ENCODE results near the gene ANKRD61.

ANKRD61 gene

DNA sequence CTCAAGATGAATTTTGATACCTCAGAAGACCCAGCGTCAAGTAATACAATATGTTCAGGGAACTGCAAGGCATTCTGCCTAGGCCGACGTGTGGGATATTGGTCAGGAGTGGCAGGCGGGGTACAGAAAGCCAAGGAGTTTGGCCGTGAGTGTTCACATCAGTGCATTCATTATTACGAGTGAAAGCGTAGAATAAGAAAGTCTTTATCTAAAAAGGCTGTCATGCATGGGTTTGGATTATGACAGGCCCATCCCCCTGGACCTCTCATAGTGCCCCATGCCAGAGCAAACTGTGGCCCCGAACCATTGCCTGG, 14.6 kb upstream of the ANKRD61 start:
- no peaks in the 10 kb centered on the region for H3K27me3 ChIP-seq (ENCODE audit: insufficient read depth, low read length, poor library complexity)
- H3K36me3 ChIP-seq (ENCODE audit: control insufficient read depth, insufficient read depth, low read length) = peaks cover 12% of the 10 kb centered on the region
- no peak overlapping the region for H3K56ac ChIP-seq (ENCODE audit: low read length)
- no peak overlapping the region for H3K27ac ChIP-seq (ENCODE audit: low read depth, low read length)
- no peak overlapping the region for H2BK15ac ChIP-seq (replicated peaks; ENCODE audit: low read depth)
- no peak overlapping the region for H3K4me2 ChIP-seq (ENCODE audit: low read length)
- H3K4me1 ChIP-seq (ENCODE audit: control insufficient read depth, low read depth, low read length) = no peaks in the 10 kb centered on the region
- H3K18ac ChIP-seq (ENCODE audit: low read length) = no peak overlapping the region
- WGBS (ENCODE audit: extremely low coverage, insufficient coverage, low lambda C conversion rate) = no CpG with 5 or more reads among the region's 8 CpGs
- H3K9ac ChIP-seq (ENCODE audit: low read length) = no peak overlapping the region
- no peak overlapping the region for H4K8ac ChIP-seq (ENCODE audit: low read depth, low read length)
- H2BK5ac ChIP-seq (ENCODE audit: low read length) = no peak overlapping the region
- H2BK120ac ChIP-seq (ENCODE audit: low read depth, low read length) = no peak overlapping the region
- no peak overlapping the region for H3K4ac ChIP-seq (ENCODE audit: low read depth, low read length)
- H3K4me3 ChIP-seq (ENCODE audit: low read length) = no peak overlapping the region
- no peak for DNase-seq
- H2AK5ac ChIP-seq (ENCODE audit: low read length) = no peak overlapping the region
- H4K5ac ChIP-seq (ENCODE audit: low read length) = no peak overlapping the region
- H3K23ac ChIP-seq (ENCODE audit: low read length) = no peak overlapping the region
- peaks cover 6% of the 10 kb centered on the region for H3K79me1 ChIP-seq (ENCODE audit: low read length)
- peaks cover 15% of the 10 kb centered on the region for H3K79me2 ChIP-seq (ENCODE audit: control insufficient read depth, insufficient read depth, low read length)

DNA sequence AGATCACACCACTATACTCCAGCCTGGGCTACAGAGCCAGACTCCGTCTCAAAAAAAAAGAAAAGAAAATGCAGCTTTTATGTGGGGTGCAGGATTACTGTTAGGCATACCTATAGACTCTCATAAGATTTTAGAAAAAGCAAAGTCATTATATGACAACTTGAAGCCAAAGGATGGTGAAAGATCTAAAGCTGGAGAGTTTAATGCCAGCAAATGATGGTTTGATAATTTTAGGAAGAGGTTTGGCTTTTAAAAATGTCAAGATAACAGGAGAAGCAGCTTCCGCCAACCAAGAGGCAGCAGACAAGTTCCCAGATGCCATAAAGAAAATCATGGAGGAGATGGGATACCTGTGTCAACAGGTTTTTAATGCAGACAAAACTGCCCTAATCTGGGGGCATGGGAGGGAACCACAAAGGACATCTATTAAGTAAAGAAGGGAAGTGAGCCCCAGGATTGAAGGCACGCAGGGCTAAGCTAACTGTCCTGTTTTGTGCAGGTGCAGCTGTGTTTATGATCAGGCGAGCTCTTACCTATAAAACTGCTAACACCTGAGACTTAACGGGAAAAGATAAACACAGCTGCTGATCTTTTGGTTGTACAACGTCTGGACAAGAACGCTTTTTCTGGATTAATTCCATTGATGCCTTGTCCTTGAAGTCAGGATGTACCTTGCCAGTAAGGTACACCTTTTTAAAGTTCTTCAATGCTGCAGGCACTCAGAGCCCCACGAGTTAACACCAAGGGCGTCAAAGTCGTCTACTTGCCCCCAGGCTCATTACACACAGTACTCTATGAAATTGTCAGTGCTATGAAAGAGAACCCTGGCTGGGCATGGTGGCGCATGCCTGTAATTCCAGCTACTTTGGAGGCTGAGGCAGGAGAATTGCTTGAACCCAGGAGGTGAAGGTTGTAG, 10.5 kb upstream of the ANKRD61 start:
- Histone ChIP-seq H3K4me1 (ENCODE audit: control insufficient read depth, low read depth, low read length) (no peaks in the 10 kb centered on the region), H2BK120ac (ENCODE audit: low read depth, low read length) (no peak overlapping the region), H2BK5ac (ENCODE audit: low read length) (no peak overlapping the region), H3K56ac (ENCODE audit: low read length) (no peak overlapping the region), H3K79me1 (ENCODE audit: low read length) (peaks cover 3% of the 10 kb centered on the region), H3K27ac (ENCODE audit: low read depth, low read length) (no peak overlapping the region), H3K79me2 (ENCODE audit: control insufficient read depth, insufficient read depth, low read length) (no peaks in the 10 kb centered on the region), H3K23ac (ENCODE audit: low read length) (no peak overlapping the region), H4K8ac (ENCODE audit: low read depth, low read length) (no peak overlapping the region), H3K4me3 (ENCODE audit: low read length) (no peak overlapping the region), H3K4ac (ENCODE audit: low read depth, low read length) (no peak overlapping the region), H3K9ac (ENCODE audit: low read length) (no peak overlapping the region), H3K18ac (ENCODE audit: low read length) (no peak overlapping the region), H2BK15ac (replicated peaks; ENCODE audit: low read depth) (no peak overlapping the region), H4K5ac (ENCODE audit: low read length) (no peak overlapping the region), H3K4me2 (ENCODE audit: low read length) (no peak overlapping the region), H3K36me3 (ENCODE audit: control insufficient read depth, insufficient read depth, low read length) (peaks cover 16% of the 10 kb centered on the region), H3K27me3 (ENCODE audit: insufficient read depth, low read length, poor library complexity) (no peaks in the 10 kb centered on the region), H2AK5ac (ENCODE audit: low read length) (no peak overlapping the region)
- no peak for DNase-seq
- WGBS (ENCODE audit: extremely low coverage, insufficient coverage, low lambda C conversion rate) = no CpG with 5 or more reads among the region's 11 CpGs

GRCh38 chr7:6022707-6023106, 8.5 kb upstream of the ANKRD61 start:
- Histone ChIP-seq H3K4ac (ENCODE audit: low read depth, low read length) (no peak overlapping the region), H2BK15ac (replicated peaks; ENCODE audit: low read depth) (no peak overlapping the region), H3K4me1 (ENCODE audit: control insufficient read depth, low read depth, low read length) (no peaks in the 10 kb centered on the region), H3K36me3 (ENCODE audit: control insufficient read depth, insufficient read depth, low read length) (peaks cover 15% of the 10 kb centered on the region), H2BK5ac (ENCODE audit: low read length) (no peak overlapping the region), H4K8ac (ENCODE audit: low read depth, low read length) (no peak overlapping the region), H3K9ac (ENCODE audit: low read length) (no peak overlapping the region), H4K5ac (ENCODE audit: low read length) (no peak overlapping the region), H3K79me2 (ENCODE audit: control insufficient read depth, insufficient read depth, low read length) (no peaks in the 10 kb centered on the region), H3K18ac (ENCODE audit: low read length) (no peak overlapping the region), H3K4me2 (ENCODE audit: low read length) (no peak overlapping the region), H2BK120ac (ENCODE audit: low read depth, low read length) (no peak overlapping the region), H3K4me3 (ENCODE audit: low read length) (no peak overlapping the region), H3K27ac (ENCODE audit: low read depth, low read length) (no peak overlapping the region), H3K79me1 (ENCODE audit: low read length) (peaks cover 3% of the 10 kb centered on the region), H2AK5ac (ENCODE audit: low read length) (no peak overlapping the region), H3K27me3 (ENCODE audit: insufficient read depth, low read length, poor library complexity) (no peaks in the 10 kb centered on the region), H3K23ac (ENCODE audit: low read length) (no peak overlapping the region), H3K56ac (ENCODE audit: low read length) (no peak overlapping the region)
- no CpG with 5 or more reads among the region's 3 CpGs for WGBS (ENCODE audit: extremely low coverage, insufficient coverage, low lambda C conversion rate)
- DNase-seq = no peak

DNA sequence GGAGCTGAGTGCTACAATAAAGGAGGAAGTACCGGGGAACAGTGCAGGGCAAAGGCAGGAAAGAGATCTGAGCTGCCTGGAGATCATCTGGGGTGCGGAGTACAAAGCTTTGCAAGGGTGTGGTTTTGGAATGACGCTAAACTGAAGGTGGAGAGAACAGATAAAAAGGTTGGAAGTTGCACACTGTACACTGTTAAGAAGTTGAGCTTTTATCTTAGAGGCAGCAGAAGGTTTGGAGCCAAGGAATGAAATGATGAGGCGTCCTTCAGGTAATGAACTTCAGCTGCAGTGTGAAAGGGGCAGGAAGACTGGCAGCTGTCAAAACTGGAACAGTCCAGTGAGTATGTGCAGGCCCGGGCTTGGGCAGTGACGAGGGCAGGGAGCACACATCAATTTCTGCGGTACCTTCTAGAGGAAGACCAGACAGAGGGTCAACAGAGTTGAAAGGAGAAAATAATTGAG, 7.2 kb upstream of the ANKRD61 start:
- DNase-seq = no peak
- H3K27ac ChIP-seq (ENCODE audit: low read depth, low read length) = no peak overlapping the region
- WGBS (ENCODE audit: extremely low coverage, insufficient coverage, low lambda C conversion rate) = no CpG with 5 or more reads among the region's 7 CpGs
- no peaks in the 10 kb centered on the region for H3K27me3 ChIP-seq (ENCODE audit: insufficient read depth, low read length, poor library complexity)
- H2BK5ac ChIP-seq (ENCODE audit: low read length) = no peak overlapping the region
- no peaks in the 10 kb centered on the region for H3K4me1 ChIP-seq (ENCODE audit: control insufficient read depth, low read depth, low read length)
- no peak overlapping the region for H2AK5ac ChIP-seq (ENCODE audit: low read length)
- no peak overlapping the region for H4K8ac ChIP-seq (ENCODE audit: low read depth, low read length)
- H3K79me2 ChIP-seq (ENCODE audit: control insufficient read depth, insufficient read depth, low read length) = no peaks in the 10 kb centered on the region
- peaks cover 16% of the 10 kb centered on the region for H3K36me3 ChIP-seq (ENCODE audit: control insufficient read depth, insufficient read depth, low read length)
- no peak overlapping the region for H2BK120ac ChIP-seq (ENCODE audit: low read depth, low read length)
- H3K4me2 ChIP-seq (ENCODE audit: low read length) = no peak overlapping the region
- H2BK15ac ChIP-seq (replicated peaks; ENCODE audit: low read depth) = no peak overlapping the region
- no peak overlapping the region for H3K56ac ChIP-seq (ENCODE audit: low read length)
- no peak overlapping the region for H3K4me3 ChIP-seq (ENCODE audit: low read length)
- peaks cover 3% of the 10 kb centered on the region for H3K79me1 ChIP-seq (ENCODE audit: low read length)
- no peak overlapping the region for H4K5ac ChIP-seq (ENCODE audit: low read length)
- H3K23ac ChIP-seq (ENCODE audit: low read length) = no peak overlapping the region
- H3K18ac ChIP-seq (ENCODE audit: low read length) = no peak overlapping the region
- no peak overlapping the region for H3K4ac ChIP-seq (ENCODE audit: low read depth, low read length)
- no peak overlapping the region for H3K9ac ChIP-seq (ENCODE audit: low read length)

DNA sequence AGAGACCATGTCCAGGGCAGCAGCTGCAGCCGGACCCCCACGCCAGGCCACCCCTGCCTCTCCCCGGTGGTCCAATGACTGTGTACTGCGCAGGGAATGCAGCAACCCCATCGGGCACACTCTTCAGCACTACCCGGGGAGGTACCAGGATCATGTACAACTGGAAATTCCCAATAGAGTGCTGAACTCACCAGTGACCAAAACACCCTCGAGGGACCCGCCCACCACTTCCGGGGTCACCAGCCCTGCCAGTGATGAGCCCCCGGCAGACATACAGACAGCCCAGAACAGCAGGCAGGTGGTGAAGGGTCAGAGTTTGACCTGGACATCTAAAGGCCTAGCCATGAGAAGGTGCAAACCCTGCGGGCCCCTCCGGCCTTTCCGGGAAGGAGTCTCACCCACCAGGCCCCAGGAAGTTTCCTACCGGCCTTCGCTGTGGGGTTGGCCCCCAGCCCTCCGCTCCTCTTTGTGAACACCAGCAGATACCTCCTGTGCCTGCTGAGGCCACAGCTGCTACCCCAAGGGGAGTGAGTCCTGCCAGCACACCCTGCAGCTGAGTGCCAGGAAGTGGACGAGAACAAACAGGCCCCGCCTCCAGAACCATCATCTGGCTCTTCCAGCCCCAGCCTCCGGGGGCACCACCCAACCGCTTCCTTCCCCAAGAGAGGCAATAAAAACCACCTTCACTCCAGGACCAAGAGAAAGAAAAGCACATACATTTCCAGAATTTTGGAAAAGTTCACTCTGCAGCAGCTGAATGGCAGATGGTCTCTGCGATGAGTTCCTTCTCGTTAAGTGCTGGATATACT, 5.0 kb upstream of the ANKRD61 start:
- no peak overlapping the region for H3K4me3 ChIP-seq (ENCODE audit: low read length)
- WGBS (ENCODE audit: extremely low coverage, insufficient coverage, low lambda C conversion rate) = no CpG with 5 or more reads among the region's 22 CpGs
- no peak overlapping the region for H3K9ac ChIP-seq (ENCODE audit: low read length)
- no peak overlapping the region for H3K23ac ChIP-seq (ENCODE audit: low read length)
- H2BK120ac ChIP-seq (ENCODE audit: low read depth, low read length) = no peak overlapping the region
- H3K27me3 ChIP-seq (ENCODE audit: insufficient read depth, low read length, poor library complexity) = no peaks in the 10 kb centered on the region
- H2AK5ac ChIP-seq (ENCODE audit: low read length) = no peak overlapping the region
- H3K4me2 ChIP-seq (ENCODE audit: low read length) = no peak overlapping the region
- no peaks in the 10 kb centered on the region for H3K79me2 ChIP-seq (ENCODE audit: control insufficient read depth, insufficient read depth, low read length)
- H3K79me1 ChIP-seq (ENCODE audit: low read length) = peaks cover 2% of the 10 kb centered on the region
- H4K8ac ChIP-seq (ENCODE audit: low read depth, low read length) = no peak overlapping the region
- no peak overlapping the region for H3K27ac ChIP-seq (ENCODE audit: low read depth, low read length)
- no peak overlapping the region for H2BK15ac ChIP-seq (replicated peaks; ENCODE audit: low read depth)
- H3K4ac ChIP-seq (ENCODE audit: low read depth, low read length) = no peak overlapping the region
- no peak overlapping the region for H2BK5ac ChIP-seq (ENCODE audit: low read length)
- peak; percentile 77 for DNase-seq
- no peak overlapping the region for H3K18ac ChIP-seq (ENCODE audit: low read length)
- H3K36me3 ChIP-seq (ENCODE audit: control insufficient read depth, insufficient read depth, low read length) = peaks cover 16% of the 10 kb centered on the region
- H3K4me1 ChIP-seq (ENCODE audit: control insufficient read depth, low read depth, low read length) = no peaks in the 10 kb centered on the region
- H3K56ac ChIP-seq (ENCODE audit: low read length) = no peak overlapping the region
- H4K5ac ChIP-seq (ENCODE audit: low read length) = no peak overlapping the region
